ENCODE data around the gene PDE4D.
"Not testable (repeated sequence)": the region's sequence is repeated elsewhere in the genome, so short reads cannot be mapped to it uniquely, and the experiment has no call there.

Gene PDE4D

DNA sequence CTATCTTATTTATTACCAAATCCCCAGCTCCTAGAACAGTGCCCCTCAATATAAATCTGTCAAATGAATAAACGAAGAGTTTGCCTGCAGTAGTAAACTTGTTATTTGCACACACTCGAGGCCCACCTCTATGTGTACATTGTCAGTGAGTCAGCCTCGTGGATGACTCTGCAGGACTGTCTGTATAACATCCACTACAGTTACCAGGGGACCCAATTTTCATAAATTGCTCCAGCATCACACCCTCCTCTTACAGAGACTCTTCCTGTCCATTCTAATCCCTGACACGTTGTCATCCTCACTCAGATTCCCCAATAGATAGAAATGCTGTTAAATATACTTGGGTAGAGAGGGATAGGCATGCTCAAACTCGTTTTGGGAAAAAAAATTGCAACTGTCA is 832.1 kb downstream of the PDE4D start:
- no peak for DNase-seq (ENCODE audit: low read depth in 2 of 3, low spot score in 2 of 3)

- DNase-seq (ENCODE audit: low read depth in 2 of 3, low spot score in 2 of 3), result no peak
Observed at GRCh38 chr5:59058969-59059687, 834.4 kb downstream of the PDE4D start.

GRCh38 chr5:59058237-59058636 is 835.3 kb downstream of the PDE4D start:
- DNase-seq (ENCODE audit: low read depth in 2 of 3, low spot score in 2 of 3), result no peak

DNA sequence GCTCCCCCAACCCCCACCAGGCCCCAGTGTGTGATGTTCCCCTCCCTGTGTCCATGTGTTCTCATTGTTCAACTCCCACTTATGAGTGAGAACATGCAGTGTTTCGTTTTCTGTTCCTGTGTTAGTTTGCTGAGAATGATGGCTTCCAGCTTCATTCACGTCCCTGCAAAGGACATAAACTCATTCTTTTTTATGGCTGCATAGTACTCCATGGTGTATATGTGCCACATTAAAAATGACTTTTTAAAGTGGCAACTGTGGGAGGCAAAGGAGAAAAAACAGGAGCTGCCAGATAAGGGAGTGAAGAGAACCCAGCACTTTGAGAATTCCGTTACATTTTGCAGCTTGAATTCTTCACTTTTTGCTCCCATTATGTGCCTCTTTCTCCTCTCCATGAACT is 836.9 kb downstream of the PDE4D start:
- not testable (repeated sequence) for DNase-seq (ENCODE audit: low read depth in 2 of 3, low spot score in 2 of 3)

DNA sequence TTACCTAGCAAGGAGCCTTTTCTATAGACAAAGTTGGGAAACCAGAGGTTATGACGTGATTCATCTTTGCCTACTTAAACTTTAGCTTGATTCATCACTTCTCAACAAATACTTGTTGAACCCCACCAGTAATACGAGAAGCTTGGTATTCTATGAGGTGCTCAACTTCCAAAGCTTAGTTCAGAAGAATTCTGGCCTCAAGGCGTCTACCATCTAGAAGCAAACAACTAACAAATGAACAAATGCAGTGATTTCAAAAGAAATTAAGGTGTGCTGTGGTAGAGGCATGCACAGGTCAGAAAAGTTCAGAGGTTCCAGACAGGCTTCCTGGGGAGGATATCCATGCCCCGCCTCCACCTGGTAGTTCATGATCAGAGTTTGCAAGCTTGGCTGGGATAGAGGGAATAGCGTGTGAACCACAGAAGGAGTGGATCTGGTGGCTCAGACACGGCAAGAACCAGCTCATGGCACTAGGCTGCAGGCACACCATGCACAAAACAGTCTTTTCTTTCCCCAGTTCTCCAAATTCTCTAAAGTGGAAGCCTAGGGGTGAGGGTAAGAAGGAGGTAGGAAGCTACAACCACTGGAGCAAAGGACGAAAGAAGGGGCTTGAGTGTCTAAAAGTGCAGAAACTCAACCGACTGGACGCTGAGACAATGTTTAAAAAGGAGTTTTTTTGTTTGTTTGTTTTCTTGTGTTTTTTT is 837.6 kb downstream of the PDE4D start:
- DNase-seq (ENCODE audit: low read depth in 2 of 3, low spot score in 2 of 3), result no peak

GRCh38 chr5:59054963-59055528 is 838.5 kb downstream of the PDE4D start:
- DNase-seq (ENCODE audit: low read depth in 2 of 3, low spot score in 2 of 3), result no peak

- no peak for DNase-seq (ENCODE audit: low read depth in 2 of 3, low spot score in 2 of 3)
Observed at GRCh38 chr5:59051951-59052350, 841.6 kb downstream of the PDE4D start.

DNA sequence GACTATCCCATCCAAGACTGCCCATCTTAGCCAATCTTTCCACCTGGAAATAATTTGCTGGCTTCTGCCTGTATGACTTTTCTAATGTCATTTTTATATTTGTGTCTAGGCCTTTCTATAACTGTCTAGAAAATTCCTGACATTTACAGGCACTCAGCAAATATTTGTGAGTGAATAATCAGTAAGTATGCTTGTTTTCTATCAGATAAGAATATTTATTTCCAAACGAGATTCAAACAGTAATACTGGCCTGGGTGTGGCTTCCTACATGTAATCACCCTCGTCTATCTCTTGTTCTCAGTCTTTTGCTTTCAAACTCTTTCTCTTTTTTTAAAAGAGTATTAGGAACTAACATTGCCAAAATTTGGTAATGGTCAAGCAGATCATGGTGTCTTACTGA is 844.4 kb downstream of the PDE4D start:
- no peak for DNase-seq (ENCODE audit: low read depth in 2 of 3, low spot score in 2 of 3)

- no peak for DNase-seq (ENCODE audit: low read depth in 2 of 3, low spot score in 2 of 3)
Observed at GRCh38 chr5:59042201-59043055, 851.1 kb downstream of the PDE4D start.

GRCh38 chr5:59041355-59041754 is 852.2 kb downstream of the PDE4D start:
- no peak for DNase-seq (ENCODE audit: low read depth in 2 of 3, low spot score in 2 of 3)

DNA sequence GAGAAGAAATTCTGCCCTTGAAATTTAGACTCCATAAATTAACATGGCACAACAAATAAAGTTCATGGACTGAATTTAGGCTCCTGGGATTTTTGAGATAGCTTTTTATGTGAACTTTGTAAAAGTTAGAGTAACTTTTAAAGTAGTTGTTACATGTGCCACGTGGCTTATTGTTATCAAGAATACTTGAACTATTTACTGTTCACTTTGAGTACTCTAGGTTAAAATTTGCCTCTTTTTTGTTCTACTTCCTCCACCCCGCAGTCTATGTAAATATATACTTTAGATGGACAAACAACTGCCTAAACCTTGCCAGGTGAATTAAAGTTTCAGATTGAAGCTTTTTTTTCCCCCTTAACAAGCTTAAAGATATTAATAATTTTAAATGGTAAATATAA is 852.7 kb downstream of the PDE4D start:
- DNase-seq (ENCODE audit: low read depth in 2 of 3, low spot score in 2 of 3), result no peak

- no peak for DNase-seq (ENCODE audit: low read depth in 2 of 3, low spot score in 2 of 3)
Observed at GRCh38 chr5:59040024-59040803, 853.3 kb downstream of the PDE4D start.

DNA sequence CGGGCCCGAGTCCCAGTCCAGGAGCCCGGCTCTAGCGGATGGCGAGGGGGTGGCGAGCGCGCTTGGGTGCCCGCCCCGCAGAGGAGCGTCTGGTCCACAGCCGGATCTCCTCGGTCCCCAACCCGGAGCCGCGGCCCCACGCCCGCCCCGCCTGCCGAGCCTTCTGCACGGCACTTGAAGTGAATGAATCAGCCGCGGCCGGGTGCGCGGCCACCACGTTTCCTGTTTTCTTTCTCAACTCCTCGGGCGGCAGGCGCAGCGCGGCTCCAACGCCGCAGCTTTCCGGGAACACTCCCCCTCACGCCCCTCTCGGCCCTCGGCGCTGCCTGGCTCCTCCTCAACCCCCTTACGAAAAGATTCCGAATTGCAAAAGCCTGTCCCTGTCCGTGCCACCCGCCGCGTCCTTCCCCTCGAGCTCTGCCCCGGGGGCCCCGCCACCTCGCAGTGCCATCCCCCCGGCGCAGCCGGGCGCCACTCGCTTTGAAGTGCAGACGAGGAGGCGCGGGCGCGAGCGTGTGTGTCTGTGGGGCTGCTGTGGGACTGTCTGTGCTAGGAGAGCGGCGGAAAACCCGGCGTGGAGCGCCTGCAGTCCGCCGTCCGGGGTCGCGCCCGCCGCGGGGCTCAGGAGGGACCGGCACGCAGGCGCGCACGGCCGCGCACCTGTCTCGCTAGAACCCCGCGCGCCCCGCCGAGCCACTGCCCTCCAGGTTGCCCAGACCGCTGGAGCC is 854.1 kb downstream of the PDE4D start:
- peak in 2 of 3 experiments; percentile 77 to 85 for DNase-seq (ENCODE audit: low read depth in 2 of 3, low spot score in 2 of 3)

DNA sequence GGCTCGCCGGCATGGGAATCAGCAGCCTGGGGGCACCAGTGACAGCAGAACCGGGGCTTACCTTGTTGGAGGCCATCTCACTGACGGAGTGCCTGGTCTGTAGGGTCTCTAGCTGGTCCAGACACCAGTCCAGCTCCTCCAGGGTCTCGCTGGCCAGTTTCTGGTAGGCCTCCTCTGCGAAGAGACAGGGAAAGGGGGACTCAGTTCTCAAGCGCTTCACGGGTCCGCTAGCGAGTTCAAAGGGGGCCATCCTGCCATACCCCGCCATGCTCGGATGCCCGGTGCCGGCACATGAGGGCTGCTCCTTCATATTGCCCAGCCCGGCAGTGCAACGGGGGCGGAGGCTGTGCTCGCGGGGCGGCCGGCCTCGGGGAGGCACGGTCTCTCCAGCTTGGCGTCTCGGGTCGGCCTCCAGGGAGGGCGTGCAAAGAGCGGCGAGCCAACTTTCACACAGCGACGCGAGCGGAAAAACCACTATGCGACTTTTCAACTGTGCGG is 854.7 kb downstream of the PDE4D start:
- DNase-seq (ENCODE audit: low read depth in 2 of 3, low spot score in 2 of 3), result peak in 1 of 3 experiments; percentile 69

- DNase-seq (ENCODE audit: low read depth in 2 of 3, low spot score in 2 of 3), result no peak
Observed at GRCh38 chr5:59037941-59038797, 855.4 kb downstream of the PDE4D start.

DNA sequence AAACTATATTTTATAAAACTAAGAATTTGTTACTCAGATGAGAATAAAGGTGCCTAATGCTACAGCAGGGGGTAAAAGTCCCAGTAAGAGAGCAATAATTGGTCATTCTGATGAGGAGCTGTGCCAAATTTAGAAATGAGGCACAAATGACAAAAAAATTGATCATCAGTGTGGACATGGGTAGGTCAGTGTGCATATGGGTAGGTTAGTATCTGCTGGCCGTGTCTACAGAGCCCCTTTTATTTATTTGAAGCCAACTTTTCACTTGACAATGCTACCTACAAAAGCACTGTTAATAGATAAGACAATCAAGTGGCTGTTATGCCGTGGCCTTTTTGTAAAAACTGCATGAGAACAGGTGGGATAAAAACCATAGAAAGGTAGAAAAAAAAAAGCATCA is 856.1 kb downstream of the PDE4D start:
- no peak for DNase-seq (ENCODE audit: low read depth in 2 of 3, low spot score in 2 of 3)

GRCh38 chr5:59037041-59037440 is 856.5 kb downstream of the PDE4D start:
- DNase-seq (ENCODE audit: low read depth in 2 of 3, low spot score in 2 of 3), result no peak

- DNase-seq (ENCODE audit: low read depth in 2 of 3, low spot score in 2 of 3), result no peak
Observed at GRCh38 chr5:59036274-59036961, 857.1 kb downstream of the PDE4D start.
